ENCODE data around the gene TCERG1L. TPM values are rescaled to one million over a fixed set of nuclear protein-coding genes. Genes with fewer than 3 reads are reported as not detected.

The TCERG1L gene
- total RNA-seq, 2 donors from 2014 or later, result 1.6 to 4.5 TPM

- Histone ChIP-seq H3K9ac (ENCODE audit: extremely low read depth, low read length, poor library complexity, severe bottlenecking) (no peak overlapping the region), H3K36me3 (ENCODE audit: control insufficient read depth, insufficient read depth, low read length) (no peaks in the 10 kb centered on the region), H3K4me3 (ENCODE audit: low read length) (peak overlapping the region; percentile 31), H3K27me3 (ENCODE audit: control insufficient read depth, insufficient read depth, low read length, poor library complexity, severe bottlenecking) (no peaks in the 10 kb centered on the region), H3K9me3 (ENCODE audit: control insufficient read depth, low read length) (peaks cover 13% of the 10 kb centered on the region), H3K27ac (ENCODE audit: low read depth, low read length) (no peak overlapping the region), H3K4me1 (ENCODE audit: control insufficient read depth, insufficient read depth, low read length) (no peaks in the 10 kb centered on the region)
- H3K27ac Mint-ChIP-seq, result no peak overlapping the region
- H3K4me1 Mint-ChIP-seq, result peaks cover 6% of the 10 kb centered on the region
- DNase-seq, result no peak
- no peaks in the 10 kb centered on the region for H3K36me3 Mint-ChIP-seq (ENCODE audit: low read depth)
- no peak overlapping the region for H3K4me3 Mint-ChIP-seq
- peaks cover 17% of the 10 kb centered on the region for H3K9me3 Mint-ChIP-seq
- 93 to 100% methylated on average over 1 to 3 of the region's 3 CpGs for WGBS, 2 experiments (ENCODE audit: insufficient coverage in 1 of 2, insufficient read length in 1 of 2)
- no peak for TF ChIP-seq CTCF (conservative IDR thresholded peaks at IDR 0.05)
- H3K27me3 Mint-ChIP-seq (ENCODE audit: insufficient read depth), result peaks cover 13% of the 10 kb centered on the region
These were observed 252.7 kb downstream of the TCERG1L start for GRCh38 chr10:131058799-131059198.

GRCh38 chr10:131056781-131057180 lies 254.7 kb downstream of the TCERG1L start:
- Histone ChIP-seq H3K36me3 (ENCODE audit: control insufficient read depth, insufficient read depth, low read length) (no peaks in the 10 kb centered on the region), H3K9ac (ENCODE audit: extremely low read depth, low read length, poor library complexity, severe bottlenecking) (no peak overlapping the region), H3K4me1 (ENCODE audit: control insufficient read depth, insufficient read depth, low read length) (no peaks in the 10 kb centered on the region), H3K4me3 (ENCODE audit: low read length) (no peak overlapping the region), H3K9me3 (ENCODE audit: control insufficient read depth, low read length) (peaks cover 20% of the 10 kb centered on the region), H3K27me3 (ENCODE audit: control insufficient read depth, insufficient read depth, low read length, poor library complexity, severe bottlenecking) (no peaks in the 10 kb centered on the region), H3K27ac (ENCODE audit: low read depth, low read length) (no peak overlapping the region)
- no peak for TF ChIP-seq CTCF (conservative IDR thresholded peaks at IDR 0.05)
- no peak overlapping the region for H3K27ac Mint-ChIP-seq
- peaks cover 15% of the 10 kb centered on the region for H3K27me3 Mint-ChIP-seq (ENCODE audit: insufficient read depth)
- peaks cover 6% of the 10 kb centered on the region for H3K36me3 Mint-ChIP-seq (ENCODE audit: low read depth)
- H3K4me3 Mint-ChIP-seq, result no peak overlapping the region
- peaks cover 6% of the 10 kb centered on the region for H3K4me1 Mint-ChIP-seq
- no peak for DNase-seq
- WGBS, 2 experiments (ENCODE audit: insufficient coverage in 1 of 2, insufficient read length in 1 of 2), result 91 to 92% methylated on average over 7 to 8 of the region's 8 CpGs
- peaks cover 27% of the 10 kb centered on the region for H3K9me3 Mint-ChIP-seq

GRCh38 chr10:131056091-131056579 lies 255.4 kb downstream of the TCERG1L start:
- H3K9me3 ChIP-seq (ENCODE audit: control insufficient read depth, low read length), result peaks cover 20% of the 10 kb centered on the region
- no peaks in the 10 kb centered on the region for H3K36me3 ChIP-seq (ENCODE audit: control insufficient read depth, insufficient read depth, low read length)
- Mint-ChIP-seq H3K27me3 (ENCODE audit: insufficient read depth) (peaks cover 12% of the 10 kb centered on the region), H3K4me1 (peaks cover 4% of the 10 kb centered on the region), H3K9me3 (peaks cover 34% of the 10 kb centered on the region), H3K4me3 (no peak overlapping the region), H3K36me3 (ENCODE audit: low read depth) (peaks cover 6% of the 10 kb centered on the region), H3K27ac (no peak overlapping the region)
- no peaks in the 10 kb centered on the region for H3K4me1 ChIP-seq (ENCODE audit: control insufficient read depth, insufficient read depth, low read length)
- no peak for DNase-seq
- no peak overlapping the region for H3K27ac ChIP-seq (ENCODE audit: low read depth, low read length)
- no peak overlapping the region for H3K9ac ChIP-seq (ENCODE audit: extremely low read depth, low read length, poor library complexity, severe bottlenecking)
- no peaks in the 10 kb centered on the region for H3K27me3 ChIP-seq (ENCODE audit: control insufficient read depth, insufficient read depth, low read length, poor library complexity, severe bottlenecking)
- 81 to 84% methylated on average over 10 to 12 of the region's 12 CpGs for WGBS, 2 experiments (ENCODE audit: insufficient coverage in 1 of 2, insufficient read length in 1 of 2)
- H3K4me3 ChIP-seq (ENCODE audit: low read length), result no peak overlapping the region
- no peak for TF ChIP-seq CTCF (conservative IDR thresholded peaks at IDR 0.05)

Measured in endodermal cell (in vitro differentiated cells).